GM19099 (cell line): ENCODE results near the gene ZBTB4.

ENCODE experiments used
- POLR2A ChIP-seq: IDR thresholded peaks from 3 replicates; pipeline ENCODE4 v1.6.1; 2011; ENCODE audit warnings: low read depth; ENCODE audit not compliant: insufficient read length; ENCODE audit errors: extremely low read depth

Gene ZBTB4

DNA sequence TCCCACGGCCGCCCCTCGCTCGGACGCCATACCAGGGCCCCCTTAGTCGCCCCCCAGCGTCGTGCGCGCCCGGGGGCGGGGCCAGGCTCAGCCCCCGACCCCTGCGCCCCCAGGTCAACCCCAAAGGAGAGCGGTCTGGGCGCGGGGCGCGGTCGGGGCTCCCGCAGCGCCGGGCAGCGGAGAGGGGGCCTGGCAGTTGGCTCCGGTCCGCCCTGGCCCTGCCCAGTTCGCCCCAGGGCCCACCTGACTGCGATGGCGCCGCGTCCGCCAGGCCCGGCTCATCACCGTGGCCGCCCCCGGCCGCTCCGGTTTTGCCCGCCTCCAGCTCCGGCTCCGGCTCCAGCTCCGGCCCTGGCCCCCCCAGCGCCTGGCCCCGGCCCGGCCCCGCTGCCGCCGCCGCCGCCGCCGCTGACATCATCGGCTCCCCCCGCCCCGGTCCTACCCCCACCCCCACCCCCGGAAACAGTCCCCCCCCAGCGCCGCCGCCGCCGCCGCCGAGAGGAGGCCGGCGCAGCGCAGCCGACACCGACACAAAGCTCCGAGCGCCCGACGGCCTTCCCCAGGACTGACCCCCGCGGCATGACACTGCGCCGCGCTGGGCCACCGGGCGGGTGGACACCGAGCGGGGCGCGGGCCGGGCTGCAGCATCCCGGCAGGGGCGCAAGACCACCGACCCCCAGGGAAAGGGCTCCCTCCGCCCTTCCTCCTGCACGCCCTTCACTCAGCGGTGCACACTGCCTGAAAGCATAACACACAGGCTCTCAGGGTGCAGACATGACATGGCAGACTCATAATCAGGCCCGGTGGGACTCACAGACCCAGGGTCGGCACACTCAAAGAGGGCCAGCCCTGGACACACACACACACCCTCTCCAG is at the start of gene ZBTB4:
Gene ZBTB4, minus strand, starts transcription at position 419 of the 876 bp plus-strand sequence. CDS start 12,830 bp downstream, outside the sequence.
- peak; percentile 29 for TF ChIP-seq POLR2A

DNA sequence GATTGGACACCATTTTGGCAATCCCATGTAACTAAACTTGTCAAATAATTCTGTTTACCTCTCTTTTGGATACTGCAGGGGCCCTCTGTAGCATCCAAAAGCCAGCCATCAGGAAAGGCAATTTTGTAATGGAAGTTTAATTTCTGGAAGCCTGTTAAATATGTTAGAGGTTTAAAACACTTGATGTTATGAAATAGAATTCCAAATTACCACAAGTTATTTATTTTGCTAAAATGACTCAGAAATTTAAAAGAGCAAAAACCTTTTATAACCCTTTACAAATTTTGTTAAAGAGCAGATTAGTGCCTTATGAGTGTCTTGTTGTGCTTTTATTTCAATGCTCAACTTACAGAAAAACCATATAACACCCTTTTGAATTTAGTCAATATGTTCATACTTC is 49.4 kb upstream of the ZBTB4 start:
- no peak for TF ChIP-seq POLR2A

DNA sequence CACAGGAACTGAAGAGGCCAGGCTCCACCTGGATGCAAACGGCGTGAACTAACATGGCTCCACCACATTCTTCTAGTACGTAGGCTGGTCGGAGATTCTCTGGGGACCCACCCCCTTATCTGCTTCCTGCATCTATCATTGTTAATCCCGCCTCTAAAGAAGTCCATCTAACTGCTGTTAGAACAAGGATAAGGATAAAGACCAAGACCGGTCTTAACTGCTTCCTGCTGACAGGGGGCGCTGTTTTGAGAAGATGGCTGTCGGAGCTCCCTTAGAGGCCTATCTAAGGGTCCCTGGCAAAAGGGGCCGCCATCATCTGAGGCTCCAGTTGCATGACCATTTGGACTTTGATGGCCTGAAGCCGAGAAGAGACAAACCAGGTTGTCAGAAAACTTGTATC is 43.6 kb upstream of the ZBTB4 start:
- TF ChIP-seq POLR2A = no peak

DNA sequence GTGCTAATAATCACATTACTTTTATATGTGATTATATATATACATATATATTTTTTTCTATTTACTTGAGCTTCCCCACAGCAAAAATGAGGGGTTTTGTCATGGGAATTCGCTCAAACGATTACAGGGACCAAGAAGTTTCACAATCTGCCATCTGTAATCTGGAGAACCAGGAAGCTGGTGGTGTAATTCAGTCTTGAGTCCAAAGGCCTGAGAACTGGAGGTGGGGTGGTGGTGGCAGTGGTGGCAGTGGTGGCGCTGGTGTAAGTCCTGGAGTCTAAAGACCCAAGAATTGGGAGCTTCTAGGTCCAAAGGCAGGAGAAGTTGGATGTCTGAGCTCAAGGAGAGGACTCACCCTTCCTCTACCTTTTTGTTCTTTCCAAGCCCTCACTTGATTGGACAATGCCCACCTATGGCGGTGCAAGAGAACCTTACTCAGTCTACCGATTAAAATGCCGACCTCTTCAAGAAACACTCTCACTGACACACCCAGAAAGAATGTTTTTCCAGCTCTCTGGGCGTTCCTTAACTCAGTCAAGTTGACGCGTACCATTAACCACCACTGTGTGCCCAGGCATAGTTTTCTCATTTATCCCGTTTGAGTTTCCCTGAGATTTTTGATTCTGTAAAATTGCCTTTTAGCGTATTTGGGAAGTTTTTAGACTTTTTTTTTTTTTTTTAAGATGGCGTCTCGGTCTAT is 36.6 kb upstream of the ZBTB4 start:
- TF ChIP-seq POLR2A = no peak

DNA sequence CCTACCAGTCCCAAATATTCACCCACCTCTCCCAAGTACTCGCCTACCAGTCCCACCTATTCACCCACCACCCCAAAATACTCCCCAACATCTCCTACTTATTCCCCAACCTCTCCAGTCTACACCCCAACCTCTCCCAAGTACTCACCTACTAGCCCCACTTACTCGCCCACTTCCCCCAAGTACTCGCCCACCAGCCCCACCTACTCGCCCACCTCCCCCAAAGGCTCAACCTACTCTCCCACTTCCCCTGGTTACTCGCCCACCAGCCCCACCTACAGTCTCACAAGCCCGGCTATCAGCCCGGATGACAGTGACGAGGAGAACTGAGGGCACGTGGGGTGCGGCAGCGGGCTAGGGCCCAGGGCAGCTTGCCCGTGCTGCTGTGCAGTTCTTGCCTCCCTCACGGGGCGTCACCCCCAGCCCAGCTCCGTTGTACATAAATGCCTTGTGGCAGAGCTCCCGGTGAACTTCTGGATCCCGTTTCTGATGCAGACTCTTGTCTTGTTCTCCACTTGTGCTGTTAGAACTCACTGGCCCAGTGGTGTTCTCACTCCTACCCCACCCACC is 34.5 kb upstream of the ZBTB4 start:
- TF ChIP-seq POLR2A = no peak

DNA sequence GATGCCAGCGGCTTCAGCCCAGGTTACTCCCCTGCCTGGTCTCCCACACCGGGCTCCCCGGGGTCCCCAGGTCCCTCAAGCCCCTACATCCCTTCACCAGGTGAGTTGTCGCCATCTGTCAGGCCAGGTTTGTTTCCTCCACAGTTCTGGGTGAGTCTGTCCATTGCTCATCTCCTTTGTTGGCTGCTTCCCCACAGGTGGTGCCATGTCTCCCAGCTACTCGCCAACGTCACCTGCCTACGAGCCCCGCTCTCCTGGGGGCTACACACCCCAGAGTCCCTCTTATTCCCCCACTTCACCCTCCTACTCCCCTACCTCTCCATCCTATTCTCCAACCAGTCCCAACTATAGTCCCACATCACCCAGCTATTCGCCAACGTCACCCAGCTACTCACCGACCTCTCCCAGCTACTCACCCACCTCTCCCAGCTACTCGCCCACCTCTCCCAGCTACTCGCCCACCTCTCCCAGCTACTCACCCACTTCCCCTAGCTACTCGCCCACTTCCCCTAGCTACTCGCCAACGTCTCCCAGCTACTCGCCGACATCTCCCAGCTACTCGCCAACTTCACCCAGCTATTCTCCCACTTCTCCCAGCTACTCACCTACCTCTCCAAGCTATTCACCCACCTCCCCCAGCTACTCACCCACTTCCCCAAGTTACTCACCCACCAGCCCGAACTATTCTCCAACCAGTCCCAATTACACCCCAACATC is 33.6 kb upstream of the ZBTB4 start:
- TF ChIP-seq POLR2A = no peak

GRCh38 chr17:7512105-7512504 is 32.7 kb upstream of the ZBTB4 start:
- TF ChIP-seq POLR2A = no peak

DNA sequence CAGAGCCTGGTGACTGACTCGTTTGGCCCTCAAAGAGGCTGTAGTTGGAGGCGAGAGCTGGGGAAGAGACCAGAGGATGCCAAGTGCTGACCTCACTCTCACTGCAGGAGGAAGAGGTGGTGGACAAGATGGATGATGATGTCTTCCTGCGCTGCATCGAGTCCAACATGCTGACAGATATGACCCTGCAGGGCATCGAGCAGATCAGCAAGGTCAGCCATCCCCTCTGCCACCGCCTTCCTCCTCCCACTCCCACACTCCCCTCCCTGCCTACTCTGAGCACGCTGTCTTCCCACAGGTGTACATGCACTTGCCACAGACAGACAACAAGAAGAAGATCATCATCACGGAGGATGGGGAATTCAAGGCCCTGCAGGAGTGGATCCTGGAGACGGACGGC is 31.7 kb upstream of the ZBTB4 start:
- no peak for TF ChIP-seq POLR2A

DNA sequence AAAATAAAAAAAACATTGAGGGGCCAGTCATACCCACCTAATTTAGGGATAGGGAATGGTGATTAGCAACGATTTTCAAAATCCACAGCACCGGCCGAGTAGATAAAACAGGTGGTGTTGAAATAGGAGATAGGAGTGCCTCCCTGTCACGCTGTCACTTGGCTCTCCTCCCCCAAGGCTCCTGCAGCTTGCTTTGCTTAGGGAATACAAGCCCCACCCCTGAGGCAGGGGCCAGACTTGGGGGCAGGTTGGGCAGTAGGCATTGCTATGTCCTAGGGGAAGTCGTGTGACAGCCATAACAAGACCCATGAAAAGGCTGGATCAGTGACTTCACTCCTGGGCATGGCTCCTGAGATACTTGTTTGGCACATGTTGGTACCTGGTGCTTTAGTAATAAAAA is 30.5 kb upstream of the ZBTB4 start:
- no peak for TF ChIP-seq POLR2A

- no peak for TF ChIP-seq POLR2A
Measured at GRCh38 chr17:7508846-7509245, 29.4 kb upstream of the ZBTB4 start.

- TF ChIP-seq POLR2A = no peak
Measured at GRCh38 chr17:7508145-7508544, 28.7 kb upstream of the ZBTB4 start.

- no peak for TF ChIP-seq POLR2A
Measured at GRCh38 chr17:7503521-7503920, 24.1 kb upstream of the ZBTB4 start.

- TF ChIP-seq POLR2A = no peak
Measured at GRCh38 chr17:7502987-7503386, 23.6 kb upstream of the ZBTB4 start.

- no peak for TF ChIP-seq POLR2A
Measured at GRCh38 chr17:7502171-7502847, 22.9 kb upstream of the ZBTB4 start.

DNA sequence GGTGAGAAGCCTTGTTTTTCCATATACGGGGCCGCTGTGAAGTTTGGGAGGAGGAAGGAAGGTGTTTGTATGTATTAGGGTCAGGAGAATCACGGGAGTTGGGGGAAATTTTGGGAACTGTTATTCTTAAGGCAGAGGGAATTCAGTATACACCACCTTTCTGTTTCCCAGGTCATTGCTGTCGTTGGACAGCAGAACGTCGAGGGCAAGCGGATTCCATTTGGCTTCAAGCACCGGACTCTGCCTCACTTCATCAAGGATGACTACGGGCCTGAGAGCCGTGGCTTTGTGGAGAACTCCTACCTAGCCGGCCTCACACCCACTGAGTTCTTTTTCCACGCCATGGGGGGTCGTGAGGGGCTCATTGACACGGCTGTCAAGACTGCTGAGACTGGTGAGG is 22.3 kb upstream of the ZBTB4 start:
- no peak for TF ChIP-seq POLR2A

DNA sequence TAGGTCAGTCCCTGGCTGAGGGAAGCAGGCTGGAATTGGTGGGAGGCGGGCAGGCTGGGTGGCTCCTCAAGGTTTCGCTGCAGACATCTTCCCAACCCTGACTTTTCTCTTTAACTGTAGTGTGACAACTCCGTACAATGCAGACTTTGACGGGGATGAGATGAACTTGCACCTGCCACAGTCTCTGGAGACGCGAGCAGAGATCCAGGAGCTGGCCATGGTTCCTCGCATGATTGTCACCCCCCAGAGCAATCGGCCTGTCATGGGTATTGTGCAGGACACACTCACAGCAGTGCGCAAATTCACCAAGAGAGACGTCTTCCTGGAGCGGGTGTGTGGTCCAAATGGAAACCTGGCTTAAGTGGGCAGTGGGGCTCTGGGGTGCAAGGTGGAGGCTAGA is 19.7 kb upstream of the ZBTB4 start:
- TF ChIP-seq POLR2A = no peak
